22Rv1 (cell line): ENCODE measurements around the gene FAM83F.

Source experiments
- ZFX ChIP-seq: fragments of 450-650 bp; IDR thresholded peaks from 2 replicates; pipeline ENCODE4 v1.6.1; 2017; ENCODE audit warnings: antibody characterized with exemption, borderline replicate concordance
- TF ChIP-seq, protein P1 (sequence below): fragments of 450-650 bp; IDR thresholded peaks from 2 replicates; pipeline ENCODE4 v1.5.1; 2017; ENCODE audit warnings: mild to moderate bottlenecking

DNA sequence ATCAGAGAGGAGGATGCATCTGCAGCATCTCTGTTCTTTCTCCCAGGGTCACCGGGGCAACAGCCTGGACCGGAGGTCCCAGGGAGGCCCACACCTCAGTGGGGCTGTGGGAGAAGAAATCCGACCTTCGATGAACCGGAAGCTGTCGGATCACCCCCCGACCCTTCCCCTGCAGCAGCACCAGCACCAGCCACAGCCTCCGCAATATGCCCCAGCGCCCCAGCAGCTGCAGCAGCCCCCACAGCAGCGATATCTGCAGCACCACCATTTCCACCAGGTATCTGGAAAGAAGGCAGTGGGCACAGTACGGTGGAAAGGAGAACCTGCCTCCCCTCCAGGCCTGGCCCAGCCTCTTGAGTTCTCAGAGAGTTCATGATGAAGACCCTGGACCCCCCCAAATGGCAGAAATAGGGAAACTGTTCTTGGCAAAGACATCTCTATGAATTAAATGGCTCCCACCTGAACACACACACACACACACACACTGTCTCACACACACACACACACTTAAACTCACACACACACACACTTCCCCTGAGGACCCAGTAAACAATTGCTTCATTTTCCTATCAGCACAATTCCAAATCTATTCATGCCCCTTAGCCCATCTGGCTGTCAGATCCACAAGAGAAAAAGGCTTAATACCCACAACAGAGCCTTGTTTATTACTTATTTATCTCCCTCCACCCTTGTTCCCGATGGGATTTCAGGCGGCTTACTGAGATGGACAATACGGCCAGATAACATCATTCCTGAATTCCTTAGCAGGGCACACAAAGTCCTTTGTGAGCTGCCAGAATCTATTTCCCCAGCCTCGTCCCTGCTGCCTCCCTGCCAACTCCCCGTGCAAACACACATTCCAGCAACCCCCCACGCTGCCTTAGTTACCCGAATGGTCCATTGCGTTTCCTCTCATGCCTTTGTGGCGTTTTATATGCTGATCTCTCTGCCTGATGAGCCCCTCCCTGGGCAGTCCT, 26.5 kb upstream of the FAM83F start:
- TF ChIP-seq, protein P1, sequence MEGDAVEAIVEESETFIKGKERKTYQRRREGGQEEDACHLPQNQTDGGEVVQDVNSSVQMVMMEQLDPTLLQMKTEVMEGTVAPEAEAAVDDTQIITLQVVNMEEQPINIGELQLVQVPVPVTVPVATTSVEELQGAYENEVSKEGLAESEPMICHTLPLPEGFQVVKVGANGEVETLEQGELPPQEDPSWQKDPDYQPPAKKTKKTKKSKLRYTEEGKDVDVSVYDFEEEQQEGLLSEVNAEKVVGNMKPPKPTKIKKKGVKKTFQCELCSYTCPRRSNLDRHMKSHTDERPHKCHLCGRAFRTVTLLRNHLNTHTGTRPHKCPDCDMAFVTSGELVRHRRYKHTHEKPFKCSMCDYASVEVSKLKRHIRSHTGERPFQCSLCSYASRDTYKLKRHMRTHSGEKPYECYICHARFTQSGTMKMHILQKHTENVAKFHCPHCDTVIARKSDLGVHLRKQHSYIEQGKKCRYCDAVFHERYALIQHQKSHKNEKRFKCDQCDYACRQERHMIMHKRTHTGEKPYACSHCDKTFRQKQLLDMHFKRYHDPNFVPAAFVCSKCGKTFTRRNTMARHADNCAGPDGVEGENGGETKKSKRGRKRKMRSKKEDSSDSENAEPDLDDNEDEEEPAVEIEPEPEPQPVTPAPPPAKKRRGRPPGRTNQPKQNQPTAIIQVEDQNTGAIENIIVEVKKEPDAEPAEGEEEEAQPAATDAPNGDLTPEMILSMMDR = no peak
- no peak for TF ChIP-seq ZFX
